Mesendoderm (in vitro differentiated cells): ENCODE measurements around the gene F8.
"Not testable (repeated sequence)": the region's sequence is repeated elsewhere in the genome, so short reads cannot be mapped to it uniquely, and the experiment has no call there.

Experiments
- DNase-seq: peaks from one replicate; pipeline ENCODE4 v3.0.0; 2013
- H2AK5ac ChIP-seq: 2 replicates; pipeline ENCODE4 v1.6.1; 2013; ENCODE audit warnings: low read length, inconsistent platforms
- H2BK120ac ChIP-seq: 2 replicates; pipeline ENCODE4 v1.6.1; 2013; ENCODE audit warnings: low read depth, mild to moderate bottlenecking, low read length, moderate library complexity, mixed read lengths
- H2BK15ac ChIP-seq: replicated peaks from 2 replicates; pipeline ENCODE4 v1.6.1; 2013; ENCODE audit warnings: low read depth, mild to moderate bottlenecking, moderate library complexity
- H2BK5ac ChIP-seq: 2 replicates; pipeline ENCODE4 v1.6.1; 2013; ENCODE audit warnings: low read length, inconsistent platforms
- H3K18ac ChIP-seq: 2 replicates; pipeline ENCODE4 v1.6.1; 2013; ENCODE audit warnings: mild to moderate bottlenecking, low read length, mixed read lengths
- H3K23ac ChIP-seq: one replicate; pipeline ENCODE4 v1.6.1; 2013; ENCODE audit warnings: low read length
- H3K27ac ChIP-seq: 2 replicates; pipeline ENCODE4 v1.5.1; 2013; ENCODE audit warnings: low read depth, mild to moderate bottlenecking, inconsistent platforms, low read length, moderate library complexity
- H3K27me3 ChIP-seq: 2 replicates; pipeline ENCODE4 v1.6.1; 2013; ENCODE audit warnings: low read length, control low read depth, mild to moderate bottlenecking, inconsistent platforms; ENCODE audit not compliant: insufficient read depth, poor library complexity
- H3K36me3 ChIP-seq: 2 replicates; pipeline ENCODE4 v1.6.1; 2013; ENCODE audit warnings: low read length, inconsistent platforms; ENCODE audit not compliant: control insufficient read depth, insufficient read depth
- H3K4ac ChIP-seq: one replicate; pipeline ENCODE4 v1.6.1; 2013; ENCODE audit warnings: low read depth, mild to moderate bottlenecking, low read length, moderate library complexity
- H3K4me1 ChIP-seq: 2 replicates; pipeline ENCODE4 v1.6.1; 2013; ENCODE audit warnings: low read depth, low read length, inconsistent platforms; ENCODE audit not compliant: control insufficient read depth
- H3K4me2 ChIP-seq: 2 replicates; pipeline ENCODE4 v1.6.1; 2013; ENCODE audit warnings: low read length
- H3K4me3 ChIP-seq: 2 replicates; pipeline ENCODE4 v1.5.1; 2013; ENCODE audit warnings: mild to moderate bottlenecking, low read length
- H3K56ac ChIP-seq: one replicate; pipeline ENCODE4 v1.6.1; 2013; ENCODE audit warnings: low read length
- H3K79me1 ChIP-seq: 2 replicates; pipeline ENCODE4 v1.6.1; 2013; ENCODE audit warnings: low read length, inconsistent platforms
- H3K79me2 ChIP-seq: 2 replicates; pipeline ENCODE4 v1.6.1; 2013; ENCODE audit warnings: mild to moderate bottlenecking, low read length; ENCODE audit not compliant: control insufficient read depth, insufficient read depth
- H3K9ac ChIP-seq: 2 replicates; pipeline ENCODE4 v1.6.1; 2013; ENCODE audit warnings: low read length, inconsistent platforms
- H4K5ac ChIP-seq: one replicate; pipeline ENCODE4 v1.6.1; 2013; ENCODE audit warnings: low read length
- H4K8ac ChIP-seq: one replicate; pipeline ENCODE4 v1.6.1; 2013; ENCODE audit warnings: low read depth, mild to moderate bottlenecking, control low read depth, low read length, moderate library complexity
- WGBS: extraction: QIAGEN DNeasy Blood & Tissue Kit; methylation state at CpG from one replicate; pipeline ENCODE4 v1.1.7; 2013; ENCODE audit warnings: low lambda C conversion rate, missing lambda C conversion rate; ENCODE audit not compliant: insufficient coverage; ENCODE audit errors: extremely low coverage; 5-methylcytosine and 5-hydroxymethylcytosine counted together

F8 gene

DNA sequence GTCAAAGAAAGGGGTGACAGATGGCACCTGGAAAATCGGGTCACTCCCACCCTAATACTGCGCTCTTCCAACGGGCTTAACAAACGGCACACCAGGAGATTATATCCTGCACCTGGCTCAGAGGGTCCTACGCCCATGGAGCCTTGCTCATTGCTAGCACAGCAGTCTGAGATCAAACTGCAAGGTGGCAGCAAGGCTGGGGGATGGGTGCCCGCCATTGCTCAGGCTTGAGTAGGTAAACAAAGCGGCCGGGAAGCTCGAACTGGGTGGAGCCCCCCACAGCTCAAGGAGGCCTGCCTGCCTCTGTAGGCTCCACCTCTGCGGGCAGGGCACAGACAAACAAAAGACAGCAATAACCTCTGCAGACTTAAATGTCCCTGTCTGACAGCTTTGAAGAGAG is 83.3 kb downstream of the F8 start:
- H3K23ac ChIP-seq, H2BK5ac ChIP-seq, H2BK120ac ChIP-seq, H4K5ac ChIP-seq, H3K9ac ChIP-seq, H2BK15ac ChIP-seq, H3K4me3 ChIP-seq, H2AK5ac ChIP-seq, H4K8ac ChIP-seq, H3K18ac ChIP-seq, H3K4me2 ChIP-seq, H3K4me1 ChIP-seq, H3K4ac ChIP-seq, H3K79me2 ChIP-seq, H3K56ac ChIP-seq, DNase-seq, H3K79me1 ChIP-seq, H3K27me3 ChIP-seq, H3K27ac ChIP-seq, H3K36me3 ChIP-seq: not testable (repeated sequence)
- no CpG with 5 or more reads among the region's 10 CpGs for WGBS

DNA sequence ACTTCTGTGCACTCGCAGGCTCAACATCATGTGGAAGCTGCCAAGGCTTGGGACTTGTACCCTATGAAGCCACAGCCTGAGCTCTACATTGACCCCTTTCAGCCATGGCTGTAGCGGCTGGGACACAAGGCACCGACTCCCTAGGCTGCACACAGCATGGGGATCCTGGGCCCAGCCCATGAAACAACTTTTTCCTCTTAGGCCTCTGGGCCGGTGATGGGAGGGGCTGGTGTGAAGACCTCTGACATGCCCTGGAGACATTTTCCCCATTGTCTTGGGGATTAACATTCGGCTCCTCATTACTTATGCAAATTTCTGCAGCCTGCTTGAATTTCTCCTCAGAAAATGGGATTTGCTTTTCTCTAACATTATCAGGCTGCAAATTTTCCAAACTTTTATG is 97.8 kb downstream of the F8 start:
- DNase-seq, result peak; percentile 37
- H3K27ac ChIP-seq, H3K4me1 ChIP-seq, H2BK15ac ChIP-seq, H3K27me3 ChIP-seq, H4K8ac ChIP-seq, H3K56ac ChIP-seq, H3K79me2 ChIP-seq, H3K36me3 ChIP-seq, H3K4me2 ChIP-seq, H2BK5ac ChIP-seq, H4K5ac ChIP-seq, H2AK5ac ChIP-seq, H3K18ac ChIP-seq, H3K9ac ChIP-seq, H3K4ac ChIP-seq, H2BK120ac ChIP-seq, H3K4me3 ChIP-seq, H3K23ac ChIP-seq, H3K79me1 ChIP-seq: not testable (repeated sequence)
- no CpG with 5 or more reads among the region's 5 CpGs for WGBS

DNA sequence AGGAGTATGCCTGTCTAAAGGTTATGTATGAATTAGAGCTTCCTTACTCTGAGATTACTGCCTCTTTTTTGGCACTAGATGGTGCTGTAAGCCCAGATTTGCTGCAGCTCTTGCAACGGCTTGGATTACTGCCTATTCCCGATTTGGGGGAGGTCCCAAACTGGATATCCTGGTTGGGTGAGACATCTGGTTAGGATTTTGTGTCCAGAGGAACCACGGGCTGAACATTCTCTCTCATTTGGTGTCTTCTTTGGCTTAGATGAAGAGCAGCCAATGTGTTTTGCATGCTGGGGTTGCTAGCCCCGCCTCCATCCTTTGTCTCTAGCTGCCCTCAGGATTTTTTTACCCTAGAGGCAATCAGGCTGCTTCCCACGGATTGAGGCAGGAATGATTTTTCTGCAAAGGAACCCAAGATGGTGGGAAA is 104.5 kb downstream of the F8 start:
- H3K36me3 ChIP-seq, result no peaks in the 10 kb centered on the region
- no peak overlapping the region for H2BK120ac ChIP-seq
- H3K18ac ChIP-seq, result no peak overlapping the region
- H4K5ac ChIP-seq, result no peak overlapping the region
- H3K79me2 ChIP-seq, result no peaks in the 10 kb centered on the region
- no peak overlapping the region for H3K4ac ChIP-seq
- H3K4me1 ChIP-seq, result no peaks in the 10 kb centered on the region
- H3K27ac ChIP-seq, result no peak overlapping the region
- H2AK5ac ChIP-seq, result no peak overlapping the region
- H4K8ac ChIP-seq, result no peak overlapping the region
- WGBS, result no CpG with 5 or more reads among the region's 5 CpGs
- H3K4me3 ChIP-seq, result no peak overlapping the region
- H3K56ac ChIP-seq, result peak overlapping the region; percentile 34
- H3K79me1 ChIP-seq, result no peaks in the 10 kb centered on the region
- no peaks in the 10 kb centered on the region for H3K27me3 ChIP-seq
- peak; percentile 88 for DNase-seq
- no peak overlapping the region for H2BK5ac ChIP-seq
- no peak overlapping the region for H3K9ac ChIP-seq
- H3K4me2 ChIP-seq, result peak overlapping the region; percentile 27
- H2BK15ac ChIP-seq, result no peak overlapping the region
- H3K23ac ChIP-seq, result no peak overlapping the region

DNA sequence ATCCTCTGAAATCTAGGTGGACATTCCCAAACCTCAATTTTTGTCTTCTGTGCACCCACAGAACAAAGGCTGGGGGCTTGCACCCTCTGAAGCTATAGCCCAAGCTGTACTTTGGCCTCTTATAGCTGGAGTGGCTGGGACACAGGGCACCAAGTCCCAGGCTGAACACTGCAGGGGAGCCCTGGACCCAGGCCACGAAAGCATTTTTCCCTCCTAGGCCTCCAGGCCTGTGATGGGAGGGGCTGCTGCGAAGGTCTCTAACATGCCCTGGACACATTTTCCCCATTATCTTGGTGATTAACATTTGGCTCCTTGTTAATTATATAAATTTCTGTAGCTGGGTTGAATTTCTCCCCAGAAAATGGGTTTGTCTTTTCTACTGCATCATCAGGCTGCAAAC is 108.5 kb downstream of the F8 start:
- no peak overlapping the region for H3K23ac ChIP-seq
- H3K4me3 ChIP-seq, result no peak overlapping the region
- H3K4me2 ChIP-seq, result no peak overlapping the region
- WGBS, result no CpG with 5 or more reads among the region's 2 CpGs
- DNase-seq, result no peak
- no peak overlapping the region for H3K56ac ChIP-seq
- no peak overlapping the region for H2BK120ac ChIP-seq
- no peaks in the 10 kb centered on the region for H3K79me1 ChIP-seq
- H3K36me3 ChIP-seq, result no peaks in the 10 kb centered on the region
- no peak overlapping the region for H2BK5ac ChIP-seq
- no peaks in the 10 kb centered on the region for H3K79me2 ChIP-seq
- H2AK5ac ChIP-seq, result no peak overlapping the region
- no peak overlapping the region for H4K8ac ChIP-seq
- H3K27me3 ChIP-seq, result no peaks in the 10 kb centered on the region
- H3K27ac ChIP-seq, result no peak overlapping the region
- H3K4ac ChIP-seq, result no peak overlapping the region
- H3K18ac ChIP-seq, result no peak overlapping the region
- H2BK15ac ChIP-seq, result no peak overlapping the region
- H4K5ac ChIP-seq, result no peak overlapping the region
- no peaks in the 10 kb centered on the region for H3K4me1 ChIP-seq
- H3K9ac ChIP-seq, result no peak overlapping the region

DNA sequence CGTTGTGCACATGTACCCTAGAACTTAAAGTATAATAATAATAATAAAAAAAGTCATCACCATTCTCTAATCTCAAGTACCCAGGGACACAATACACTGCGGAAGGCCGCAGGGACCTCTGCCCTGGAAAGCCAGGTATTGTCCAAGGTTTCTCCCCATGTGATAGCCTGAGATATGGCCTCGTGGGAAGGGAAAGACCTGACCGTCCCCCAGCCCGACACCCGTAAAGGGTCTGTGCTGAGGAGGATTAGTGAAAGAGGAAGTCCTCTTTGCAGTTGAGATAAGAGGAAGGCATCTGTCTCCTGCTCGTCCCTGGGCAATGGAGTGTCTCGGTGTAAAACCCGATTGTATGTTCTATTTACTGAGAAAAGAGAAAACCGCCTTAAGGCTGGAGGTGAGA is 112.0 kb downstream of the F8 start:
- not testable (repeated sequence) for H4K5ac ChIP-seq, H3K79me2 ChIP-seq, H2BK5ac ChIP-seq, H3K56ac ChIP-seq, H2AK5ac ChIP-seq, DNase-seq, H3K9ac ChIP-seq, H3K79me1 ChIP-seq, H3K4ac ChIP-seq, H2BK15ac ChIP-seq, H3K23ac ChIP-seq, H3K4me3 ChIP-seq, H4K8ac ChIP-seq, H3K36me3 ChIP-seq, H3K27me3 ChIP-seq, H3K18ac ChIP-seq, H3K4me2 ChIP-seq, H3K27ac ChIP-seq, H2BK120ac ChIP-seq, H3K4me1 ChIP-seq
- WGBS, result no CpG with 5 or more reads among the region's 11 CpGs

DNA sequence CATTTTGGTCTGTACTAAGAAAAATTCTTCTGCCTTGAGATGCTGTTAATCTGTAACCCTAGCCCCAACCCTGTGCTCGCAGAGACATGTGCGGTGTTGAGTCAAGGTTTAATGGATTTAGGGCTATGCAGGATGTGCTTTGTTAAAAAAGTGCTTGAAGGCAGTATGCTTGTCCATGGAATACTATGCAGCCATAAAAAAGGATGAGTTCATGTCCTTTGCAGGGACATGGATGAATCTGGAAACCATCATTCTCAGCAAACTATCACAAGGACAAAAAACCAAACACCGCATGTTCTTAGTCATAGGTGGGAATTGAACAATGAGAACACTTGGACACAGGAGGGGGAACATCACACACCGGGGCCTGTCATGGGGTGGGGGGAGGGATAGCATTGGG is 112.5 kb downstream of the F8 start:
- not testable (repeated sequence) for H2BK120ac ChIP-seq, H4K8ac ChIP-seq, H4K5ac ChIP-seq, H2BK15ac ChIP-seq, H3K9ac ChIP-seq, H3K56ac ChIP-seq, H3K79me1 ChIP-seq, H3K79me2 ChIP-seq, H3K23ac ChIP-seq, H3K4me1 ChIP-seq, H2BK5ac ChIP-seq, DNase-seq, H3K18ac ChIP-seq, H3K27ac ChIP-seq, H3K4me2 ChIP-seq, H3K4ac ChIP-seq, H3K36me3 ChIP-seq, H2AK5ac ChIP-seq, H3K4me3 ChIP-seq, H3K27me3 ChIP-seq
- no CpG with 5 or more reads among the region's 4 CpGs for WGBS
